ENCODE measurements around the gene CIT.

Gene CIT

DNA sequence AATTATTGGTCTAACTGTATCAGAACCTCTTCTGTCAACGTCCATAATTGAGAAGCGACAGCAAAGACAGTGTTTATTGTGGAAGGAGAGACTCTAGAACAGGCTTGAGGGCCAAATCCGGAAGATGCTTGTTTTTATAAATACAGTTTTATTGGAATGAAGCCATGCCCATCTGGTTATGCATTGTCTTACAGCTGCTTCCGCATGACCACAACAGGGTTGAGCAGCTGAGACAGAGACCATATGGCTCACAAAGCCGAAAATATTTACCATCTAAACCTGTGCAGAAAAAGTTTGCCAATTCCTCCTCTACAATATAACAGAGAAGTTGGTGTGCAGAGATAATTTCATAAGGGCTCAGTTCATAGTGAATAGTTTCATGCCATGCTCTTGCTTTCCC, 184.7 kb downstream of the CIT start:
- peak; percentile 66 for DNase-seq

DNA sequence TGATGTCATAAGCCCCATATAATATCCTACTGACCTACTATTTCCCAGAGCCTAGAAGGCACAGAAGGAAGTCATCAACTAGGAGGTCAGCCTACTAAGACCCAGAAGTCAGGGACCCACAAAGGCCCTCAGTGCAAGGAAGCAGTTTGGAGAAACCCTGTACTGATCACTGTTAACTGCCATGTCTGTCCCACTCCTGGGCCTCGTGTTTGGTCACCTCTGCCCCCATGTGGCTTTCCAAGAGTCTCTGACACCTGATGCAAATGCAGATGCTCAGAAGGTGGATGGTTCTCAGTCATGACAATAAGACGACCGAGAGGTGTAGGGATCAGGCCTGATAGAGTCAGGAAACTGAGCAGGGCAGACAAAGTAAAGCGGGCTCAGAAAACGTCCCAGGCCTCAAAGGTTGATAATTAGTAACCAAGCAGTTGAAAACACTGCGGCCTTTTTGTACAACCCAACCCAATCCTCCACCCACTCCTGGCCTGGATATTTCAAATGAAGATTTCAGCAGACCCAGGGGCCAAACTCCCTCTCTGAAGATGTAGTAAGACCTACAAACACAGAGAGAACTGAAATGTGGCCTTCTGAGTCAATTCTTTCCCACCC, 185.8 kb downstream of the CIT start:
- DNase-seq: no peak

GRCh38 chr12:119689935-119690500, 187.1 kb downstream of the CIT start:
- DNase-seq: no peak

DNA sequence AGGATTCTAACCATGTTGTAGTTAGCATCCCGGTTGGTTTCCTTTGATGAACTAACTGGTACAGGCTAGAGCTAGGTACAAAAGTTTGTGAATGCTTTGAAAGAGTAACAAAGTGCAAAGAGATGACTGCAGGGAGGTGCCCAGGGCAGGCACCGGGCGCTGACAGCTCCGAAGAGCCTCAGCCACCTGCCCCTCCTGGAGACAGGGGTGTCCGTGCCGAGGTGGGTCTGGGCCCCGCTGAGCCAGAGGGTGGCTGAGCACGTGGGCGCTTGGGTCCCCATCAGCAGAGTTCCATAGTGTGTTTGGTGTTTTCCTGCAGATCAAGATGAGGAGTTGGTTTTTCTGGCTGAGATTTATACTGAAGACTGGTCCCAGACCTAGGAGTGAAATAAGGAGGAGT, 189.2 kb downstream of the CIT start:
- DNase-seq: no peak

GRCh38 chr12:119687406-119687805, 189.7 kb downstream of the CIT start:
- no peak for DNase-seq

GRCh38 chr12:119686776-119687175, 190.3 kb downstream of the CIT start:
- DNase-seq: no peak

GRCh38 chr12:119686355-119686754, 190.8 kb downstream of the CIT start:
- no peak for DNase-seq

- DNase-seq: no peak
These were observed 191.7 kb downstream of the CIT start for GRCh38 chr12:119685375-119685774.

DNA sequence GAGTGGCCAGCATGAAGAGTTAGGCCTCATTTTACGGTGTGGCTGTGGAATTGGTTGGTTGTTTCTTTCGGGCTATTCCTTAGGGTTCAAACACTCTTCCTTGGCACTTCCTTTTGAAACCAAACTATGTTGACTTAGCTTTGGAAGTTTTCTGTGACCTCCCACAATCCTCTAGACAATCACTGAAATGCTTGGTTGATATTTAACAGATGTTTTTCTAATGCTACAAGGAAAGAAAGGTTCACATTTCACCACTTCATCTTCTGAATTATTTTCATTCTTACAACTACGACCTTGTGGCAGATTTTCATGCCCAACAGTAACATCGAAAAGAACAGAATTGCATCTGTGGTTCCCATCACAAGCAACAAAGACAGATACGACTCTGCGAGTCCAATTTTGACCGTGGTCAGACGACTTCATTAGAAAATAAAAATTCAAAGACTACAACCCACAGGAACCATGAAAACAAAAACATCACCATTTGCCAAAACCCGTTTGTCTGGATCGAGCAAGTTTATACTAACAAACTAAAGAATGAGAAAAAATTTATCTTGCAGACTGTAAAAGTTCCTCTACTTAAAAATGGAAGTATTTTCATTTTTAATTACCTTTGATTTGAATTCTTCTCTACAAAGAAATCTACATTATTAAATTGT, 192.3 kb downstream of the CIT start:
- no peak for DNase-seq

DNA sequence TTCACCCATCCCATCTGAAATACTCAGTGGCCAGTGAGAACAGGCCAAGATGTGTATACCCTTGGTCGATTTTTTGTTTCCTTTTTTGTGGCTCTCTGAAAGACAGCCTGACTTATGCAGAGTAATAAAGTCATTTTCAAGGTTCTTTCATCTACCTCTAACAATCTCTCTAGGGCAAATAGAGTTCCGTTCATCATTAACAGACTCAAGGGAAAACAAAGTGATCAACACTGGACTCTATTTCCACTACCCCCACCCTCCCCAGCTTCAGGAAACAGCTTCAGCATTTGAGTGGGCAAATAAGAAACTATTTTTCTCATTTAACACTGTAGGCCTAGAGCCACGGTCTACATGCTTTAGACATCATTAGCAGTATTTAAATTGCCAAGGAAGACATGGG, 193.3 kb downstream of the CIT start:
- DNase-seq: no peak

DNA sequence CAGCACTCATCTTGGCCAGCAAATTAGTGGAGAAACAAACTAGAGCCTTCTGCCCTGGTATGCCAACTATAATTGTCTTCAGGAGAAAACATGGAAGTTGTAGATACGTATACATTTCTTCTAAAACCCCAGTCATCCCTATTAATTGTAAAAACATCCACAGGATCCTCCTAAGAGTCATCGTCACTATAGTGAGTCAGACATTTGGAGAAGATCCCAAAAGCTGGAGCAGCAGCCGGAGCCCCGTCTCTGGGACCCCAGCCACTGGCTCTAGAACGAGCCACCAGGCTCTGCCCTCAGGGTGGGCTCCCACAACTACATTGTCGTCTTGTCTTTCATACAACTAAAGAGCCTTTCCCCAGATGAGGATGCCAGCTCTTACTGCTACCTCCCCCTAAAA, 193.7 kb downstream of the CIT start:
- DNase-seq: no peak

GRCh38 chr12:119682639-119683252, 194.4 kb downstream of the CIT start:
- DNase-seq: no peak

GRCh38 chr12:119681728-119682638, 195.1 kb downstream of the CIT start:
- no peak for DNase-seq

GRCh38 chr12:119681111-119681510, 196.0 kb downstream of the CIT start:
- no peak for DNase-seq

GRCh38 chr12:119679490-119679889, 197.6 kb downstream of the CIT start:
- DNase-seq: no peak

DNA sequence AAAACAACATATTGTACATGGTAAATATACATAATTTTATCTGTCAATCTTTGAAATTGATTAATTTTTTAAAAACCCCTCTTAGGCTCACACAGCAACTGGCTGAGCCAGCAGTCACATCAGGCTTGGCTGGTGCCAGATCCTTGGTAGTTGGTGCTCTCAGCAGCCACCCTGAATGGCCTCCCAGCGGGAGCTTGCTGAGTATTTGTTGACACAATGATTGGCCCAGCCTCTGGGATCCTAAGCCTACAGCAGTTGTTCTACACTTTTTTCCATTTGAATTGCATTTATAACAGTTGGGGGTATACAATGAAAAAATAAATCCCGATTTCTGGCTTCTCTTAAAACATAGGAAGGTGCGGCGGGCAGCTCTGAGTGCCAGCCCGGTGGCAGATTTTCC, 198.0 kb downstream of the CIT start:
- peak; percentile 62 for DNase-seq

DNA sequence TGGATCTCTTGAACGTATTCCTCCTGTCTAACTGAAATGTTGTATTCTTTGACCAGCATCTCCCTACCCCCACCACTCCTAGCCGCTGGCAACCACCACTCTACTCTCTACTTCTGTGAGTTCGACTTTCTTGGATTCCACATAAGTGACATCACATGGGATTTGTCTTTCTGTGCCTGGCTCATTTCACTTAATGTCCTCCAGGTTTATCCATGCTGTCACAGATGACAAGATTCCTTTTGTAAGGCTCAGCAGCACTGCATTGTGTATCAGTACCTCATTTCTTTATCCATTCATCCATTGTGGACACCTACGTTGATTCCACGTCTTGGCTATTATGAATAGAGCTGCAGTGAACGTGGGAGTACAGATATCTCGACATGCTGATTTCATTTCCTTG, 198.7 kb downstream of the CIT start:
- DNase-seq: no peak

DNA sequence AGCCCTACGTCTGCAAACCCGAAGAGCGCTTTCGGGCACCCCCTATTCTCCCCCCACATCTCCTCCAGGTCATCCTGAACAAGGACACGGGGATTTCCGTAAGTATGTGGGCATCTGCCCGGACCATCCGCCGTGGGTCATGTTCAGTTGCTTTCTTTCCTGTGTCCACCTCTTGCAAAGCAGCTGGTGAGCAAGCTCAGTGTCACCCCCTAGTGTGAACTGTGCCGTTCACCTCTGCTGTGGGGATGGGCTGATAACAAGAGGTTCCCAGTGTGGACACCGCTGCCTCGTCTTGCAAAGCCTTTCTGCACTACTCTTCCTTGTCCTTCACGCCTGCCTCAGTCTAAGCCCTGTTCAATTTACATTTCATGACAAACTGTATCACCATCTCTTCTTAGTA, 200.5 kb downstream of the CIT start:
- DNase-seq: no peak

GRCh38 chr12:119676022-119676421, 201.1 kb downstream of the CIT start:
- DNase-seq: no peak

- peak; percentile 36 for DNase-seq
These were observed 202.6 kb downstream of the CIT start for GRCh38 chr12:119674560-119674959.

- DNase-seq: peak; percentile 69
These were observed 203.5 kb downstream of the CIT start for GRCh38 chr12:119673634-119674033.

GRCh38 chr12:119672194-119672593, 204.9 kb downstream of the CIT start:
- DNase-seq: no peak

DNA sequence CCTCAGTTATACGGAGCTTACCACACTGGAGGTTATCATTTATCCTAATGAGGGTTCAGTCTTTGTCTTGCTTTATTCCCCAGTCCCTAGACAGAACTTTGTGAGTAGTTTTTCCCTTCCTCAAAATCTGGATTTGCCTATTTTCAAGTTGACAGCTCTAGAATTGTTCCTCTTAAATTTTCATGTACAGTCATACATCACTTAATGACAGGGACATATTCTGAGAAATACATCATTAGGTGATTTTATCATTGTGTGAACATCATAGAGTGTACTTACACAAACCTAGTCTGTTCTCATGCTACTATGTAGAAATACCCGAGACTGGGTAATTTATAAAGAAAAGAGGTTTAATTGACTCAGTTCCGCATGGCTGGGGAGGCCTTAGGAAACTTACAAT, 206.1 kb downstream of the CIT start:
- no peak for DNase-seq
